Stimulated activated naive CD4-positive, alpha-beta T cell treated with Interleukin-2 at 50 U/mL for 16 hours (primary cell): Measurements from ENCODE around the gene OR3A2.
"Not testable (repeated sequence)": the region's sequence is repeated elsewhere in the genome, so short reads cannot be mapped to it uniquely, and the experiment has no call there.

Source experiments
- DNase-seq: peaks from one replicate; lab custom pipeline; 2025; lab: John Stamatoyannopoulos, UW

The OR3A2 gene

GRCh38 chr17:3385869-3386816, at the start of gene OR3A2:
Gene OR3A2 (minus strand): TSS chr17:3386308.
- DNase-seq, result peak; percentile 48

GRCh38 chr17:3433741-3434140, 47.6 kb upstream of the OR3A2 start, which contains the start of gene OR1E2:
Gene OR1E2 (minus strand): TSS chr17:3433841. CDS start chr17:3433841, 0 bp downstream.
- no peak for DNase-seq

- DNase-seq, result not testable (repeated sequence)
Measured at GRCh38 chr17:3433215-3433614, 47.1 kb upstream of the OR3A2 start.

GRCh38 chr17:3418222-3418621, 32.1 kb upstream of the OR3A2 start:
- no peak for DNase-seq

GRCh38 chr17:3415610-3416009, 29.5 kb upstream of the OR3A2 start:
- DNase-seq, result no peak

- not testable (repeated sequence) for DNase-seq
Measured at GRCh38 chr17:3412216-3412615, 26.1 kb upstream of the OR3A2 start.

GRCh38 chr17:3411070-3411469, 25.0 kb upstream of the OR3A2 start, which contains the start of gene OR3A3:
Gene OR3A3 (plus strand): TSS chr17:3411370.
- no peak for DNase-seq

GRCh38 chr17:3403856-3404255, 17.7 kb upstream of the OR3A2 start:
- not testable (repeated sequence) for DNase-seq

GRCh38 chr17:3401786-3402185, 15.7 kb upstream of the OR3A2 start:
- DNase-seq, result no peak

GRCh38 chr17:3400055-3400454, 13.9 kb upstream of the OR3A2 start:
- no peak for DNase-seq

GRCh38 chr17:3398310-3398709, 12.2 kb upstream of the OR3A2 start, which contains the start of gene OR1E1:
Gene OR1E1 (minus strand): TSS chr17:3398410. CDS start chr17:3398410, 0 bp downstream.
- DNase-seq, result no peak

- DNase-seq, result not testable (repeated sequence)
Measured at GRCh38 chr17:3397801-3398200, 11.7 kb upstream of the OR3A2 start.

- DNase-seq, result no peak
Measured at GRCh38 chr17:3389791-3390190, 3.7 kb upstream of the OR3A2 start.

GRCh38 chr17:3381957-3382356, 4.2 kb downstream of the OR3A2 start:
- DNase-seq, result no peak

- no peak for DNase-seq
Measured at GRCh38 chr17:3378321-3378720, 7.8 kb downstream of the OR3A2 start.

GRCh38 chr17:3371167-3371566, 14.9 kb downstream of the OR3A2 start:
- DNase-seq, result not testable (repeated sequence)

- not testable (repeated sequence) for DNase-seq
Measured at GRCh38 chr17:3342782-3343181, 43.3 kb downstream of the OR3A2 start.

- no peak for DNase-seq
Measured at GRCh38 chr17:3335876-3336275, 50.2 kb downstream of the OR3A2 start.

- DNase-seq, result no peak
Measured at GRCh38 chr17:3318336-3318735, 67.8 kb downstream of the OR3A2 start.

GRCh38 chr17:3316836-3317235, 69.3 kb downstream of the OR3A2 start:
- no peak for DNase-seq

GRCh38 chr17:3308603-3309002, 77.5 kb downstream of the OR3A2 start:
- DNase-seq, result no peak

GRCh38 chr17:3298260-3298659, 87.8 kb downstream of the OR3A2 start, which contains the start of gene OR3A1:
Gene OR3A1 (minus strand): TSS chr17:3298360. CDS start chr17:3292582, 5,778 bp downstream.
- DNase-seq, result no peak

- no peak for DNase-seq
Measured at GRCh38 chr17:3295632-3296031, 90.5 kb downstream of the OR3A2 start.
